Thyroid gland (tissue), 4 donors: ENCODE data around the gene SEMA3C. TPM values are rescaled to one million over a fixed set of nuclear protein-coding genes. Genes with fewer than 3 reads are reported as not detected.

ENCODE experiments used
- DNase-seq, 2 donors: peaks; one replicate each; pipeline ENCODE4 v3.0.0-alpha.2; 2019
- H3K27ac ChIP-seq, 3 donors: fragments of 200-600 bp; sonication (generic); 1 replicate in 2 of 3; 2 replicates in 1 of 3; pipeline ENCODE4 v1.5.1; 2016 to 2019; ENCODE audit warnings: mild to moderate bottlenecking in 1 of 3, moderate library complexity in 1 of 3
- H3K27me3 ChIP-seq: fragments of 200-600 bp; sonication (generic); one replicate; pipeline ENCODE4 v1.5.1; 2019
- H3K36me3 ChIP-seq, 2 donors: fragments of 200-600 bp; sonication (generic); one replicate each; pipeline ENCODE4 v1.5.1; 2016 to 2019
- H3K4me1 ChIP-seq, 2 donors: fragments of 200-600 bp; sonication (generic); one replicate each; pipeline ENCODE4 v1.5.1; 2017 to 2019
- H3K4me3 ChIP-seq, 3 donors: fragments of 200-600 bp; sonication (generic); replicated peaks in 1 of 3; 1 replicate in 2 of 3; 2 replicates in 1 of 3; pipeline ENCODE4 v1.5.1; 2016; ENCODE audit warnings: mild to moderate bottlenecking in 1 of 3
- H3K9me3 ChIP-seq: fragments of 200-600 bp; sonication (generic); one replicate; pipeline ENCODE4 v1.5.1; 2017
- CTCF ChIP-seq, 6 experiments: fragments of 200-600 bp in 3 of 6; fragments of 450-650 bp in 3 of 6; sonication (generic) in 3 of 6; IDR thresholded peaks; one replicate each; pipeline ENCODE4 v1.5.1; 2016 to 2019; ENCODE audit warnings: antibody characterized with exemption in 6 of 6, mild to moderate bottlenecking in 2 of 6, inconsistent platforms in 1 of 6, moderate library complexity in 1 of 6
- POLR2A ChIP-seq, 2 donors: fragments of 450-650 bp; IDR thresholded peaks; one replicate each; pipeline ENCODE4 v1.6.1; 2017; ENCODE audit warnings: antibody characterized with exemption in 2 of 2, mild to moderate bottlenecking in 2 of 2, moderate library complexity in 1 of 2
- WGBS, 2 donors: methylation state at CpG; one replicate each; pipeline ENCODE4 v1.1.5; 2017; 5-methylcytosine and 5-hydroxymethylcytosine counted together
- intact Hi-C: fragments of 100-400 bp; cut with DNase I; formaldehyde crosslinking; loops from one replicate; pipeline ENCODE4 v1.15.1; 2023
- total RNA-seq, 4 donors: library from RNA; depleted of rRNA; stranded (reverse); fragments of >200 nt; gene quantifications; one replicate each; pipeline ENCODE4 v1.2.3, GENCODE V29; 2016

Gene SEMA3C
- total RNA-seq, 4 donors from 2014 or later = 4.0 to 24.0 (median 7.1) TPM

GRCh38 chr7:80940539-80941207 is 21.8 kb upstream of the SEMA3C start:
- Histone ChIP-seq H3K36me3 (no peaks in the 10 kb centered on the region), H3K4me3 (no peak overlapping the region), H3K27me3 (no peaks in the 10 kb centered on the region), H3K27ac (no peak overlapping the region), H3K9me3 (no peaks in the 10 kb centered on the region), H3K4me1 (peaks cover 0 to 2% of the 10 kb centered on the region in 2 donors)
- WGBS, 2 donors = 90 to 92% methylated on average over 3 of the region's 3 CpGs
- intact Hi-C loops = no loop called here
- TF ChIP-seq POLR2A (IDR thresholded peaks at IDR 0.05) (no peak), CTCF (IDR thresholded peaks at IDR 0.05) (no peak)
- no peak for DNase-seq

GRCh38 chr7:80937336-80937735 is 18.5 kb upstream of the SEMA3C start:
- TF ChIP-seq POLR2A (IDR thresholded peaks at IDR 0.05) = no peak
- no peak for TF ChIP-seq CTCF (IDR thresholded peaks at IDR 0.05)
- no peaks in the 10 kb centered on the region for H3K36me3 ChIP-seq
- H3K9me3 ChIP-seq = no peaks in the 10 kb centered on the region
- H3K27me3 ChIP-seq = no peaks in the 10 kb centered on the region
- WGBS, 2 donors = 71 to 76% methylated on average over 3 of the region's 3 CpGs
- H3K27ac ChIP-seq = no peak overlapping the region
- intact Hi-C loops = no loop called here
- no peak overlapping the region for H3K4me3 ChIP-seq
- DNase-seq = no peak
- peaks cover 0 to 2% of the 10 kb centered on the region in 2 donors for H3K4me1 ChIP-seq

- no peak for TF ChIP-seq POLR2A (IDR thresholded peaks at IDR 0.05)
- TF ChIP-seq CTCF (IDR thresholded peaks at IDR 0.05) = no peak
- no peak for DNase-seq
- Histone ChIP-seq H3K9me3 (no peaks in the 10 kb centered on the region), H3K4me3 (no peak overlapping the region), H3K4me1 (no peaks in the 10 kb centered on the region), H3K36me3 (no peaks in the 10 kb centered on the region), H3K27me3 (no peaks in the 10 kb centered on the region), H3K27ac (no peak overlapping the region)
- intact Hi-C loops = no loop called here
- WGBS, 2 donors = 91 to 93% methylated on average over 5 of the region's 5 CpGs
Observed at GRCh38 chr7:80935991-80936780, 17.3 kb upstream of the SEMA3C start.

- DNase-seq = no peak
- H3K27me3 ChIP-seq = no peaks in the 10 kb centered on the region
- intact Hi-C loops = no loop called here
- TF ChIP-seq POLR2A (IDR thresholded peaks at IDR 0.05) (no peak), CTCF (IDR thresholded peaks at IDR 0.05) (no peak)
- WGBS, 2 donors = 88 to 94% methylated on average over 1 of the region's 1 CpG
- H3K27ac ChIP-seq = no peak overlapping the region
- no peaks in the 10 kb centered on the region for H3K9me3 ChIP-seq
- H3K4me3 ChIP-seq = no peak overlapping the region
- H3K36me3 ChIP-seq = no peaks in the 10 kb centered on the region
- no peaks in the 10 kb centered on the region for H3K4me1 ChIP-seq
Observed at GRCh38 chr7:80934321-80934720, 15.5 kb upstream of the SEMA3C start.

GRCh38 chr7:80932536-80932935 is 13.7 kb upstream of the SEMA3C start:
- no peak for TF ChIP-seq POLR2A (IDR thresholded peaks at IDR 0.05)
- no peak for TF ChIP-seq CTCF (IDR thresholded peaks at IDR 0.05)
- no peak overlapping the region for H3K4me3 ChIP-seq
- H3K4me1 ChIP-seq = no peaks in the 10 kb centered on the region
- no peaks in the 10 kb centered on the region for H3K36me3 ChIP-seq
- no peaks in the 10 kb centered on the region for H3K9me3 ChIP-seq
- no peak overlapping the region for H3K27ac ChIP-seq
- H3K27me3 ChIP-seq = no peaks in the 10 kb centered on the region
- DNase-seq = no peak
- intact Hi-C loops = no loop called here
